ENCODE measurements around the gene SH3GL3. TPM values are rescaled to one million over a fixed set of nuclear protein-coding genes. Genes with fewer than 3 reads are reported as not detected.

SH3GL3 gene
- total RNA-seq, 2 experiments from 2014 or later = not detected

GRCh38 chr15:83484636-83485035 is 37.5 kb downstream of the SH3GL3 start:
- no peak overlapping the region for H3K27ac Mint-ChIP-seq
- H3K27me3 Mint-ChIP-seq = no peaks in the 10 kb centered on the region
- H3K4me3 Mint-ChIP-seq = no peak overlapping the region
- no peaks in the 10 kb centered on the region for H3K4me1 Mint-ChIP-seq
- H3K9me3 Mint-ChIP-seq (ENCODE audit: low read depth) = peaks cover 5% of the 10 kb centered on the region
- DNase-seq (no peak), ATAC-seq (no peak)
- intact Hi-C loops (cut with DNase I, micrococcal nuclease) = no loop called here
- POLR2A ChIA-PET = no interaction called here
- CTCF ChIA-PET = no interaction called here
- H3K36me3 Mint-ChIP-seq (ENCODE audit: low read depth) = no peaks in the 10 kb centered on the region

- Mint-ChIP-seq H3K27ac (no peak overlapping the region), H3K4me1 (no peaks in the 10 kb centered on the region), H3K27me3 (peaks cover 2% of the 10 kb centered on the region), H3K36me3 (ENCODE audit: low read depth) (no peaks in the 10 kb centered on the region), H3K4me3 (no peak overlapping the region), H3K9me3 (ENCODE audit: low read depth) (peaks cover 5% of the 10 kb centered on the region)
- intact Hi-C loops (cut with DNase I, micrococcal nuclease) = no loop called here
- DNase-seq (no peak), ATAC-seq (no peak)
- POLR2A ChIA-PET = no interaction called here
- CTCF ChIA-PET = no interaction called here
These were observed 39.2 kb downstream of the SH3GL3 start for GRCh38 chr15:83486363-83486762.

GRCh38 chr15:83487519-83487918 is 40.4 kb downstream of the SH3GL3 start:
- Mint-ChIP-seq H3K27ac (no peak overlapping the region), H3K36me3 (ENCODE audit: low read depth) (no peaks in the 10 kb centered on the region), H3K27me3 (peaks cover 2% of the 10 kb centered on the region), H3K4me3 (no peak overlapping the region), H3K4me1 (no peaks in the 10 kb centered on the region), H3K9me3 (ENCODE audit: low read depth) (peaks cover 5% of the 10 kb centered on the region)
- no peak for ATAC-seq
- intact Hi-C loops (cut with DNase I, micrococcal nuclease) = no loop called here
- POLR2A ChIA-PET = no interaction called here
- CTCF ChIA-PET = interaction anchor here (0.6 kb wide), 1 partner anchor 105 kb away, joined by 3 read pairs; no protein-coding TSS in a partner anchor
- DNase-seq = no peak

GRCh38 chr15:83489690-83490089 is 42.5 kb downstream of the SH3GL3 start:
- peaks cover 2% of the 10 kb centered on the region for H3K27me3 Mint-ChIP-seq
- DNase-seq = no peak
- H3K4me1 Mint-ChIP-seq = no peaks in the 10 kb centered on the region
- ChIA-PET CTCF (no interaction called here), POLR2A (no interaction called here)
- intact Hi-C loops (cut with DNase I, micrococcal nuclease) = no loop called here
- H3K36me3 Mint-ChIP-seq (ENCODE audit: low read depth) = no peaks in the 10 kb centered on the region
- ATAC-seq = no peak
- no peak overlapping the region for H3K27ac Mint-ChIP-seq
- H3K4me3 Mint-ChIP-seq = no peak overlapping the region
- peaks cover 5% of the 10 kb centered on the region for H3K9me3 Mint-ChIP-seq (ENCODE audit: low read depth)

DNA sequence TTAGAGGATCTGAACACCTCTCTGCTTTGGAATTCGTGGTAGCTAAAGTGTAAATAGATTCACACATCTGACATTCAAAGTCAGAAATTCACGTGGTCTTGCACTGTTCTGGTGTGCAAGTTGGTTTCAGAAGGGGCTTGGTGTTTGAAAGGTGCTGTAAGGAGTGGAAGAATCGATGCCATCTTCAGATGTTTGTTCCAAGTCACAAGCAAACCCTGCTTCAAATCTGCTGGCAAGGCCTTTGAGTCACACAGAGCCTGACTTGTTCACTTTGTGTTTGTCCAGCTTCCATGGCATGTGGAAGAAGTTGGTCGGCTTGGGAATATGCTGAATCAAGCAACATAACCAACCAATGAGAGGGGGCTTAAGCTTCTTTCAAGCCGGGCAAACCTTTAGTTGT is 44.3 kb downstream of the SH3GL3 start:
- Mint-ChIP-seq H3K27me3 (peaks cover 4% of the 10 kb centered on the region), H3K27ac (no peak overlapping the region), H3K4me3 (no peak overlapping the region), H3K36me3 (ENCODE audit: low read depth) (no peaks in the 10 kb centered on the region), H3K9me3 (ENCODE audit: low read depth) (peaks cover 5% of the 10 kb centered on the region), H3K4me1 (no peaks in the 10 kb centered on the region)
- no peak for ATAC-seq
- ChIA-PET CTCF (no interaction called here), POLR2A (no interaction called here)
- no peak for DNase-seq
- intact Hi-C loops (cut with DNase I, micrococcal nuclease) = no loop called here

GRCh38 chr15:83496766-83497165 is 49.6 kb downstream of the SH3GL3 start:
- intact Hi-C loops (cut with DNase I, micrococcal nuclease) = no loop called here
- DNase-seq (no peak), ATAC-seq (no peak)
- CTCF ChIA-PET = interaction anchor here (0.6 to 0.9 kb wide), 2 partner anchors 9 to 49 kb away, joined by 3 to 5 read pairs; no protein-coding TSS in a partner anchor
- POLR2A ChIA-PET = no interaction called here
- Mint-ChIP-seq H3K4me3 (no peak overlapping the region), H3K36me3 (ENCODE audit: low read depth) (no peaks in the 10 kb centered on the region), H3K27me3 (peaks cover 2% of the 10 kb centered on the region), H3K4me1 (no peaks in the 10 kb centered on the region), H3K9me3 (ENCODE audit: low read depth) (peaks cover 10% of the 10 kb centered on the region), H3K27ac (no peak overlapping the region)

GRCh38 chr15:83498374-83498773 is 51.2 kb downstream of the SH3GL3 start:
- Mint-ChIP-seq H3K4me1 (no peaks in the 10 kb centered on the region), H3K9me3 (ENCODE audit: low read depth) (peaks cover 10% of the 10 kb centered on the region), H3K27me3 (peaks cover 2% of the 10 kb centered on the region), H3K4me3 (no peak overlapping the region), H3K27ac (no peak overlapping the region), H3K36me3 (ENCODE audit: low read depth) (no peaks in the 10 kb centered on the region)
- CTCF ChIA-PET = no interaction called here
- ATAC-seq (no peak), DNase-seq (no peak)
- POLR2A ChIA-PET = no interaction called here
- intact Hi-C loops (cut with DNase I, micrococcal nuclease) = no loop called here

- Mint-ChIP-seq H3K4me1 (no peaks in the 10 kb centered on the region), H3K27ac (no peak overlapping the region), H3K27me3 (peaks cover 2% of the 10 kb centered on the region), H3K9me3 (ENCODE audit: low read depth) (peaks cover 10% of the 10 kb centered on the region), H3K36me3 (ENCODE audit: low read depth) (no peaks in the 10 kb centered on the region), H3K4me3 (no peak overlapping the region)
- ChIA-PET CTCF (no interaction called here), POLR2A (no interaction called here)
- intact Hi-C loops (cut with DNase I, micrococcal nuclease) = no loop called here
- ATAC-seq (no peak), DNase-seq (no peak)
These were observed 51.7 kb downstream of the SH3GL3 start for GRCh38 chr15:83498801-83499200.

GRCh38 chr15:83499476-83499875 is 52.3 kb downstream of the SH3GL3 start:
- ChIA-PET POLR2A (no interaction called here), CTCF (interaction anchor here (0.7 kb wide), 1 partner anchor 638 kb away, joined by 3 read pairs; no protein-coding TSS in a partner anchor)
- intact Hi-C loops (cut with DNase I, micrococcal nuclease) = no loop called here
- DNase-seq = no peak
- Mint-ChIP-seq H3K9me3 (ENCODE audit: low read depth) (peaks cover 10% of the 10 kb centered on the region), H3K36me3 (ENCODE audit: low read depth) (no peaks in the 10 kb centered on the region), H3K4me1 (no peaks in the 10 kb centered on the region), H3K4me3 (no peak overlapping the region), H3K27ac (no peak overlapping the region), H3K27me3 (peaks cover 2% of the 10 kb centered on the region)
- no peak for ATAC-seq

GRCh38 chr15:83503595-83504364 is 56.6 kb downstream of the SH3GL3 start:
- DNase-seq (no peak), ATAC-seq (no peak)
- ChIA-PET POLR2A (no interaction called here), CTCF (no interaction called here)
- Mint-ChIP-seq H3K4me3 (no peak overlapping the region), H3K4me1 (no peaks in the 10 kb centered on the region), H3K27me3 (peaks cover 2% of the 10 kb centered on the region), H3K27ac (no peak overlapping the region), H3K9me3 (ENCODE audit: low read depth) (no peaks in the 10 kb centered on the region), H3K36me3 (ENCODE audit: low read depth) (no peaks in the 10 kb centered on the region)
- intact Hi-C loops (cut with DNase I, micrococcal nuclease) = no loop called here

DNA sequence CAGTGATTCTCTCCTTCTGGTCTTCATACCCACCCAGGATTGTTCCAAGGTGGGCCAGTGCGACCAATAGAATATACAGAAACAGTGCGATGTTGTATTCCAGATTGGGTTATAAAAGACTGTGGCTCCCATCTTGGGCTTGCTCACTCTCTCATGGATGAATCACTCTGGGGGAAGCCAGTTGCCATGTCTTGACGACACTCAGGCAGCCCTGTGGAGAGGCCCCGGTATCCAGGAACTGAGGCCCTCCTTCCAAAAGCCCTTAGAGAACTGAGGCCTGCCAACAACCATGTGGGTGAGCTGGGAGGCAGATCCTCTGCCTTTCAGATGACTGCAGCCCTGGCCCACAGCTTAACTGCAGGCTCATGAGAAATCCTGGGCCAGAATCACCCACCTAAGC is 57.2 kb downstream of the SH3GL3 start:
- no peak overlapping the region for H3K4me3 Mint-ChIP-seq
- H3K9me3 Mint-ChIP-seq (ENCODE audit: low read depth) = no peaks in the 10 kb centered on the region
- ATAC-seq (no peak), DNase-seq (no peak)
- peaks cover 2% of the 10 kb centered on the region for H3K27me3 Mint-ChIP-seq
- H3K36me3 Mint-ChIP-seq (ENCODE audit: low read depth) = no peaks in the 10 kb centered on the region
- POLR2A ChIA-PET = no interaction called here
- CTCF ChIA-PET = no interaction called here
- H3K27ac Mint-ChIP-seq = no peak overlapping the region
- H3K4me1 Mint-ChIP-seq = no peaks in the 10 kb centered on the region
- intact Hi-C loops (cut with DNase I, micrococcal nuclease) = no loop called here

DNA sequence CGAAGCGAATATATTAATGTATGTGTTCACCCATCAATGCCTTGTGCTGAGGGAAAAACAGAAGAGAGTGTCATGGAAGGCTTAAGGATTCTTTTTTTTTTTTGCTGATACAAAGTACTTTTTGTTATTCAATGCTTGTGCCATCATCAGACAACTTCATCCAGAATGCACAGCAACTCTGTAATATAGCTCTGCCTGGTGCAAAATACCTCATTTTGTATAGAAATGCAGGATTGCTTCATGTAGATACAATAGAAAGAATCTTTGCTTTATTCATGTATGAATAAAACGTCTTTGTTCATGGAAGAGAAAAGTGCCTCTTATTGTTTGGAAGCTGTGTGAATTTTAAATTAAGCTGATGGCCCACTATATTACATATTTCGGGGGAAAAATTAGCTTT is 62.9 kb downstream of the SH3GL3 start:
- Mint-ChIP-seq H3K27ac (no peak overlapping the region), H3K36me3 (ENCODE audit: low read depth) (no peaks in the 10 kb centered on the region), H3K4me1 (no peaks in the 10 kb centered on the region), H3K4me3 (no peak overlapping the region), H3K9me3 (ENCODE audit: low read depth) (no peaks in the 10 kb centered on the region), H3K27me3 (peaks cover 2% of the 10 kb centered on the region)
- POLR2A ChIA-PET = no interaction called here
- CTCF ChIA-PET = no interaction called here
- intact Hi-C loops (cut with DNase I, micrococcal nuclease) = no loop called here
- no peak for ATAC-seq
- no peak for DNase-seq

Data from activated CD4-positive, alpha-beta T cell treated with anti-CD3 and anti-CD28 coated beads for 36 hours (primary cell).